Mucosa of stomach (tissue), 1 donor: ENCODE measurements around the gene RETREG1.

Source experiments
- H3K27me3 ChIP-seq: one replicate; pipeline ENCODE4 v1.7.0; 2013; ENCODE audit warnings: mild to moderate bottlenecking, low read length; ENCODE audit not compliant: control insufficient read depth, insufficient read depth
- H3K36me3 ChIP-seq: one replicate; pipeline ENCODE4 v1.7.0; 2013; ENCODE audit warnings: low read length; ENCODE audit not compliant: control insufficient read depth, insufficient read depth
- H3K4me1 ChIP-seq: one replicate; pipeline ENCODE4 v1.7.0; 2013; ENCODE audit warnings: mild to moderate bottlenecking, low read length; ENCODE audit not compliant: control insufficient read depth, insufficient read depth
- H3K4me3 ChIP-seq: one replicate; pipeline ENCODE4 v1.7.0; 2013; ENCODE audit warnings: low read length
- H3K9ac ChIP-seq: one replicate; pipeline ENCODE4 v1.7.0; 2013; ENCODE audit warnings: mild to moderate bottlenecking, low read length, moderate library complexity
- H3K9me3 ChIP-seq: one replicate; pipeline ENCODE4 v1.7.0; 2013; ENCODE audit warnings: mild to moderate bottlenecking, low read length, moderate library complexity; ENCODE audit not compliant: control insufficient read depth
- donor health status: Pancreatic carcinoma.

Gene RETREG1

DNA sequence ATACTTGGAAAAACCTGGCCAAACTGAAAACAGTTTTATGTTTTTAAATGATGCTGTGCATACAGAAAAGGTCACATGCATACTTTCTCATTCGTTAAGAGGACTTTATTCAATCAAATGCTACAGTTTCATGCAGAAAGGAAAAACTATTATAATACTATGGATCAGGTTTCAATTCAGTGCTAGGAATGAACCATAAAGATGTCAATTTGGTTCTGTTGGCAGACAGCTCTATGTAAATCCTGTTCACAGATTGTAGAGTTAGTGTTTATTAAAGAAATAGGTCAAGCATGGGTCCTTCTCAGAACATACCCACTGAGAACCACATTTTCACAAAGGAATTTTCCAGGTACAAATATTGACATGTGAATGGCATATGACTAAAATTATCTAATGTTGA lies 57.1 kb downstream of the RETREG1 start:
- no peaks in the 10 kb centered on the region for H3K9me3 ChIP-seq
- H3K9ac ChIP-seq, result no peak overlapping the region
- no peak overlapping the region for H3K4me3 ChIP-seq
- H3K4me1 ChIP-seq, result no peaks in the 10 kb centered on the region
- H3K27me3 ChIP-seq, result no peaks in the 10 kb centered on the region
- no peaks in the 10 kb centered on the region for H3K36me3 ChIP-seq

DNA sequence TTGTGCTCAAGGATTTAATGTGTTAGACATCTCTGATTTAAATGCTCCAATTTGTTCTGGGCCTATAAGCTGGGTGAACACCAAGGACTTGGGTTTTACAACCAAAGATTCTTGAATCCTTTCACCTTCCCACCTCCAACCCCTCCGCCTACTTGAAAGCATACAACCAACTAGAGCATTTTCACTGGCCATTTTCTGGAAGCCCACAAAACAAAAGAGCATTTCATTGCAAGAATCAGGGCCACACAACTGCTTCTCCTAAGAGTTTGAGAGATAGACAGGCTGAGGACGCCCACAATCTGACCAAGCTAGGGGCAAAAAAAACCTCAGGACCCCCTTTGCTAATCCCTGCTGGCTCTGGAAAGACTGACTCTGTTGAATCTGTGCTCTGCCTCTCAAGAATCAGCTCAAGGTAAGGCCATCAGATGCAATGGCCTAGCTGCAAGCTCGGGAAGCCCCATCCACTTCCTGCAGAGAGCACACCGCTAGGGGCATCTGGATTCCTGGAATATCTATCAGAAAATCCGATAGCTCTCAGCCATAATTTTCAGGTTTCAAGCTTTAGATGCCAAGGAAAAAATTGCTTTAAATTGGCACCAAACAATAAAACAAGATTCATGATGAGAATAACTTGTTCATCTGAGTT lies 57.7 kb downstream of the RETREG1 start:
- Histone ChIP-seq H3K9ac (no peak overlapping the region), H3K9me3 (no peaks in the 10 kb centered on the region), H3K27me3 (no peaks in the 10 kb centered on the region), H3K4me1 (no peaks in the 10 kb centered on the region), H3K4me3 (no peak overlapping the region), H3K36me3 (no peaks in the 10 kb centered on the region)

DNA sequence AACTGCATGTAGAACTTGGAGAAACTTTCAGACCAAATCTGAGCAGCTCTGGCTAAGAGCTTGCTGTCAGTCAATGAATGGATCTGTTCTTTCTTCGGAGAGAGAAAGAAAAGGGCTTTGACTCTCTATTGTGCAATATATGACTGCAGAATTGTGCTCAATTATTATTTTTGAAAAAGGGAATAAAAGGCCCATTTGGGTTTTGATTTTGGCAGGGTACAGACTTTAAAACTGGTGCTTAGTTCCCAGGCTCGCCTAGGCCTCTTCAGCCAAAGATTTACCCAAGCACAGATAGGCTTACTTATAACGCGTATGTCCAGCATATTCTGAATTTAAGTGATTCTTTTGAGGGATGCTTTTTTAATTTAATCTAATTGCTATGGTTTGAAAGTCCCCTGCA lies 59.3 kb downstream of the RETREG1 start:
- Histone ChIP-seq H3K27me3 (no peaks in the 10 kb centered on the region), H3K9me3 (no peaks in the 10 kb centered on the region), H3K4me3 (no peak overlapping the region), H3K36me3 (no peaks in the 10 kb centered on the region), H3K9ac (no peak overlapping the region), H3K4me1 (no peaks in the 10 kb centered on the region)

DNA sequence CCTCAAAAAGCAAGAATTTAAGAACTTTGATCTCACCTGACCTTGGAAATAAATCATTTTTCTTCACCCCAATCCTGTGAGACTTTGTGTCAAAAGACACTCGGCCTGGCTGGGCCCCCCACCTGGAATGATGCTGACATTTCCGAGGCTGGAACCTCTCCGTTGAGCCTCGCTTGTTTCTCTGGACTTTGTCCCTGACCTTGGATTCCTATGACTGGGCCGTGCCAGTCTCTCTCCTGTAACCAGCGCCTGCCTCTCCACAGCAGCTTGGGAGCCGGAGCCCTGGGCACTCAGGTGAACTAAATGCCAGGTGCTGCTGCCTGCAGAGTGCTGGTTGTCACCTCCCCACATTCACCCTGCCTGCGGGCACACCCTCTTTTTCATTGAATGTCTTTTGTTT lies 62.7 kb downstream of the RETREG1 start:
- Histone ChIP-seq H3K36me3 (no peaks in the 10 kb centered on the region), H3K4me1 (no peaks in the 10 kb centered on the region), H3K9ac (no peak overlapping the region), H3K9me3 (no peaks in the 10 kb centered on the region), H3K27me3 (no peaks in the 10 kb centered on the region), H3K4me3 (no peak overlapping the region)

DNA sequence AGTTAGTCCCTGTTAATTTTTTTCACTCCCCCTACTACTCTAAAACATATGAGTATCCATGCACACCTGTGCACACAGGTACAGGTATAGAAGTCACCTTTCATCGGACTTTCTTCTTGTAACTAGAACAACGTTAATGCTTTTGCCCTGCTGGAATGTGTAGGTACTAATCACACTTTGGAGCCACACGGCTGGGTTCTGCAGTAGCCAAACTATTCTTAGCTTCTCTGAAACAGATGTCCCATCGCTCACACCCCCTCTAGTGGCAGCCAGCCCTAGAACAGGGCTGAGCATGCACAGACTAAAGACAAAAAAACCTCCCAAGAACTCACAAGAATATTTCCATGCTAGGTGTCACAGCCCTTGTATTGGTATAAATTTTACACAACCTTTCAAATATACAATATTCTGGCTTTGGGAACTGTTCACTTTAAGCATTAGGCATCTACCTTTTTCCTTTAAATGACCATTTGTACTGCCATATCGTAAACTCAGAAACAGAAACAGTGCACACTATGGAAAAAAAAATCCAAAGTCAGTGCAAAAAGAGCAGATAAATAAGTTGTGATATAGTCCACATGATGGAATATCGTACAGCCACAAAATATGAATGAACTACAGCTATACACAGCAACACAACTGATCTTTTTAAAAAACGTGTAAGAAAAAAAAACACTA lies 64.0 kb downstream of the RETREG1 start:
- Histone ChIP-seq H3K36me3 (no peaks in the 10 kb centered on the region), H3K4me1 (no peaks in the 10 kb centered on the region), H3K4me3 (no peak overlapping the region), H3K9me3 (no peaks in the 10 kb centered on the region), H3K27me3 (no peaks in the 10 kb centered on the region), H3K9ac (no peak overlapping the region)

DNA sequence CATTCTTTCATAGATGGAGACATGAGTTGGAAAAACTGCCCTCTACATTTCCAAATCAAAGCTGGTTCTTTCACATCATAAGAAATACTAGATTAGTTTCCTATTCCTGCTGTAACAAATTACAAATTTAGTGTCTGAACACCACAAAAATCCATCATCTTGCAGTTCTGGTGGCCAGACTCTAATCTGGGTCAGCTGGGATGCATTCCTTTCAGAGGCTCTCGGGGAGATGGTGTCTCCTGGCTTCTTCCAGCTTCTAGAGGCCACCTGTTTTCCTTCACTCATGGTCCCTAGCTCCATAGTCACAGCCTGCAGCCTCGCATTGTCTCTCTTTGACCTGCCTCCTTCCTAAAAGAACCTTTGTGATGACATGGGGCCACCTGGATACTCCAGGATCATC lies 65.2 kb downstream of the RETREG1 start:
- Histone ChIP-seq H3K27me3 (no peaks in the 10 kb centered on the region), H3K4me1 (no peaks in the 10 kb centered on the region), H3K9me3 (no peaks in the 10 kb centered on the region), H3K36me3 (no peaks in the 10 kb centered on the region), H3K4me3 (no peak overlapping the region), H3K9ac (no peak overlapping the region)

DNA sequence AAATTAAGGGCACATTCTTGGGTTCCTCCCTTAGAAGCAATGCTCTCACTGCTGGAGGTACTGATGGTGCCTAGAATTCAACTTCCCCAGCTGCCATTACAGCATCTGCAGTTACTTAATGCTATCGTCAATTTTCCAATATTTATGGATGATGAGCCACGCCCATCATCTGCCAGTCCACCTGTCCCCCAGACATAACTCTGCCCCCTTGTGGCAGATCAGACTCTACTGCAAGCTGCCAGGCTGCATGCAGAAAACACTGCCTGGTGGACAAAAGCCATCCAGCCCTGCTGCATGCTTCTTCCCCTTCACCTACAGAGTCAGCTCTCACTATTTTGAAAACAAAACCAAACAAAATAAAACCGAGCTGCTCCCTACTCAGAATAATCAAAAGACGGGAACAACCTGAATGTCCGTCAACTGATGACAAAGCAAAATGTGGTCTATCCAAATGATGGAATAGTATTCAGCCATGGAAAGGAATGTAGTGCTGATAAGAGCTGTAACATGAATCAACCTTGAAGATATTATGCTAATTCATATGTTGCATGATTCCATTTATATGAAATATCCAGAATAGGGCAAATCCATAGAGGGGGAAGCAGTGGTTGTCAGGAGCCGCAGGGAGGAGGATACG lies 66.4 kb downstream of the RETREG1 start:
- H3K9ac ChIP-seq, result no peak overlapping the region
- H3K4me3 ChIP-seq, result no peak overlapping the region
- H3K36me3 ChIP-seq, result no peaks in the 10 kb centered on the region
- no peaks in the 10 kb centered on the region for H3K4me1 ChIP-seq
- H3K9me3 ChIP-seq, result no peaks in the 10 kb centered on the region
- no peaks in the 10 kb centered on the region for H3K27me3 ChIP-seq

DNA sequence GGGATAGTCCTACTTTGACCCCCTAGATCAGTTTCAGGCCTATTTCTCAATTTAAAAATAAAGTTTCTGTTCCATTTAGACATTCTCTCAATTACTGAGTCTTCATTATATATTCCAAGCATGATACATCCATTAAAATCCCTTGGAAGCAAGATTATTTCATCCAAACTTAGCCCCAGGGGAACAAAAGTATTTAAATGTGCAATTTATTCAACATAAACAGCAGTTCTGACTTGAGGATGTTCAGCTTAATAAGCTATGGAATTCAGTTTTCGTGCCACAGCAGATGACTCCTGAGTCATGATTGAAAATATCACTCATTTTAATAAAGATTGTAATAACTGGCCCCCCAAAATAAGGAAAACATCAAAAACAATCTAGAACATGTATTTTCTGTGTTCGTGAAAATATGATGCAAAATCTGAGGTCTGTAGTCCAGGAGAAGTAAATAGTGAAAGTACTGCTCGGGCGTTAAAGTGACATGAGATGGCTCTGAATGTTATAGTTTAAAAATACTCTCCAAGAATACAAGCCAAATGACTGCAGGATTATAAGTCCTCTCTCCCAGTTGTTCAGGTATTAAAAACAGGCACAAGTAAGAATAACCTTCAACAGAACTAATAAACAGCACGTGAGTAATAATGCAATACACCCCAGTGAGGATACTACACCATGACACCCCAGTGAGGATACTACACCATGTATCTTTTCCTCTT lies 67.1 kb downstream of the RETREG1 start:
- H3K36me3 ChIP-seq, result no peaks in the 10 kb centered on the region
- no peak overlapping the region for H3K4me3 ChIP-seq
- H3K27me3 ChIP-seq, result no peaks in the 10 kb centered on the region
- no peak overlapping the region for H3K9ac ChIP-seq
- no peaks in the 10 kb centered on the region for H3K9me3 ChIP-seq
- H3K4me1 ChIP-seq, result no peaks in the 10 kb centered on the region

DNA sequence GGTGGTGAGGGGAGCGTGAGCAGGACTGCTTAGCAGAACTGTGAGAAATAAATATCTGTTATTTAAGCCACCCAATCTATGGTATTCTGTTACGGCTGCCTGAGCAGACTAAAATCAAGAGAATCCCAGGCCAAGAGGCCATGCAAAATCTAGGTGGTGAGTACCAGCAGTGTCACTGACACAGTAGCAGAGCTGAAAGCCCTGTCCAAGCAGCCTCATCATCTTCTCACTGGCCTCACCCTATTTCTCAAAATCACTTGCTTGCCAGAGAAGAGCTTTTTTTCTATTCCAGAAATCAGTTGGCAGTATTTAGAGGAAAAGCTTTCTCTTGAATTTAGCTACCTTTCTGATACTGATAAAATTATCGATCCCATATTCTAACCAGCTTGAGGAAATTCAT lies 68.0 kb downstream of the RETREG1 start:
- Histone ChIP-seq H3K9me3 (no peaks in the 10 kb centered on the region), H3K9ac (no peak overlapping the region), H3K4me3 (no peak overlapping the region), H3K4me1 (no peaks in the 10 kb centered on the region), H3K36me3 (no peaks in the 10 kb centered on the region), H3K27me3 (no peaks in the 10 kb centered on the region)

DNA sequence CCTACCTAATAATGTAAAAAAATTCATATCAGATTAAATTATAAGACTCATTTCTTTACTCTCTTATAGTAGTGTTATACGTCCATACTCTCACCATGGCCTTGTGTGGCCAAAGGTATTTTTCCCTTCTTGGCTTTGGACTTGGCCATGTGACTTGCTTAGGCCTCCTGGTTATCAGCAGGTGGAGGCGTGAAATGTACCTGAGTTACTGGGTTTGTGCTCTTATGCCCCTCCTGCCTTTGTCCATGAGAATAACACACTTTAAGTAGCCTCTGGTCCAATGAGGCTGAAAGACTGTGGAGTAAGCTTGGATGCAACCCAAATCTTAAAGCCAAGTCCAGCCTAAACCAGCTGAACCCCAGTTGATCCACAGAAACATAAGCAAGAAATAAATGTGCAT lies 68.7 kb downstream of the RETREG1 start:
- Histone ChIP-seq H3K4me3 (no peak overlapping the region), H3K27me3 (no peaks in the 10 kb centered on the region), H3K36me3 (no peaks in the 10 kb centered on the region), H3K9ac (no peak overlapping the region), H3K4me1 (no peaks in the 10 kb centered on the region), H3K9me3 (no peaks in the 10 kb centered on the region)

DNA sequence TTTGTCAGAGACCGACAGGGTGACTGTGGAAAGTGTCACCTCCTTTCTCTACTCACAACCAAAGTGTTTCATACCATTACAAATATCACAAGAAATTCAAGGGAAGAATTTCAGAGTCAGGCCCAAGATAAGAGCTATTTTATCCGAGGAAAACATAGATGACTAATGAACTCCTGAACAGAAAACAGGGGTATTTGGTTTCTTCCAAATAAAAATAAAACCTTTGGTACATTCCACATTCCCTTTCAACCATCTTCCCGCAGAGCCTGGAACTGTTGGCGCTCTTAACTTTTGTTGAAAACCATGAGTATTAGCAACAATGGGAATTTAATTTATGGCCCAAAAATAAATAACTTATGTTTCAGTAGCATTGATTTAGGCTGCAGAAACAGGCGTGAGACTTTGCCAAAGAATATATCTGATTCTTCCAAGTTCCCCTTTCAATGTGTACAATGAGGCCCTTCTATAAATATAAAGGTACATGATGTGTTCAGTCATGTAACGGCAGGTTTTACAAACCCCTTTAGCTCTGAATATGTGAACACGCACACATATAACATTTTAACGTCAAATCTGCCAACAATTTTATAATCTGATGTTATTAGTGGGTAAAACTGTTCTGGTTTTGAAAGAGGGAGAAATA lies 69.5 kb downstream of the RETREG1 start:
- no peaks in the 10 kb centered on the region for H3K27me3 ChIP-seq
- H3K36me3 ChIP-seq, result no peaks in the 10 kb centered on the region
- no peak overlapping the region for H3K9ac ChIP-seq
- no peak overlapping the region for H3K4me3 ChIP-seq
- H3K4me1 ChIP-seq, result no peaks in the 10 kb centered on the region
- H3K9me3 ChIP-seq, result no peaks in the 10 kb centered on the region

DNA sequence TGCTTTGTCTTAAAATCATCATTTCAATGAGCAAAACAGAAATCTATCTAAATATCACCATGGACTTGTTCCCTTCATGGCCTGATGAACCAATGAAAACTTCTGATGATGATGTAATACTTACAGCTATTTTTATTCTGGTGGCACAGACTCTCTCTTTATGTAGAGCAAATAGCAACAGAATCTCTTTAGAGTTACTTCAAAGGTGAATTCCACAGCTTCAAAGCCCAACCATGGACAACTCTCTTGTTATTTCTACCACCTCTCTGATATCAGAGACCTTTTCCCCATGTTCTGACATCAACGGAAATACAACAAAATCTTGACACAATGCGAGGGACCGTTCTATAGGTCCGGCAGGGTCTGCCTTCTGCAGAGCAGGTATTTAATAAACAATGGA lies 70.1 kb downstream of the RETREG1 start:
- Histone ChIP-seq H3K36me3 (no peaks in the 10 kb centered on the region), H3K9me3 (no peaks in the 10 kb centered on the region), H3K27me3 (no peaks in the 10 kb centered on the region), H3K9ac (no peak overlapping the region), H3K4me3 (no peak overlapping the region), H3K4me1 (no peaks in the 10 kb centered on the region)
